T-helper 2 cell treated with Interferon-gamma antibody and Interleukin-4, amounts not matched to agents 5 μg/mL and 100 μg/mL, for 36 hours (primary cell): ENCODE data around the gene KCNH2.
"Not testable (repeated sequence)": the region's sequence is repeated elsewhere in the genome, so short reads cannot be mapped to it uniquely, and the experiment has no call there.

Experiments
- DNase-seq: peaks from one replicate; pipeline ENCODE4 v3.0.0; 2021; ENCODE audit warnings: low spot score
- H3K27ac Mint-ChIP-seq: one replicate; pipeline ENCODE4 v1.8.0; 2021; ENCODE audit warnings: mild to moderate bottlenecking, mixed read lengths
- H3K27me3 Mint-ChIP-seq: one replicate; pipeline ENCODE4 v1.8.0; 2021; ENCODE audit warnings: low read depth, mixed read lengths
- H3K36me3 Mint-ChIP-seq: one replicate; pipeline ENCODE4 v1.8.0; 2021; ENCODE audit warnings: low read depth, mixed read lengths
- H3K4me1 Mint-ChIP-seq: one replicate; pipeline ENCODE4 v1.8.0; 2021; ENCODE audit warnings: low read depth, mixed read lengths
- H3K4me3 Mint-ChIP-seq: one replicate; pipeline ENCODE4 v1.8.0; 2022; ENCODE audit warnings: mild to moderate bottlenecking, moderate library complexity, mixed read lengths
- H3K9me3 Mint-ChIP-seq: one replicate; pipeline ENCODE4 v1.8.0; 2021; ENCODE audit warnings: mixed read lengths

KCNH2 gene

GRCh38 chr7:150978126-150978789 lies at the start of gene KCNH2:
TSS of gene KCNH2 (minus strand) at chr7:150978321. CDS start at chr7:150977913, 408 bp downstream.
- Mint-ChIP-seq H3K4me1 (peaks cover 17% of the 10 kb centered on the region), H3K27me3 (peaks cover 67% of the 10 kb centered on the region), H3K36me3 (no peaks in the 10 kb centered on the region), H3K4me3 (peak within 1 kb of the TSS; percentile 69), H3K9me3 (no peaks in the 10 kb centered on the region), H3K27ac (peak within 1 kb of the TSS; percentile 67)
- DNase-seq = no peak

- not testable (repeated sequence) for H3K27me3 Mint-ChIP-seq, H3K36me3 Mint-ChIP-seq, H3K9me3 Mint-ChIP-seq, DNase-seq
- H3K27ac Mint-ChIP-seq = peak overlapping the region; percentile 96
- peak overlapping the region; percentile 96 for H3K4me3 Mint-ChIP-seq
- H3K4me1 Mint-ChIP-seq = peaks cover 17% of the 10 kb centered on the region
Measured at GRCh38 chr7:151027728-151028130, 49.6 kb upstream of the KCNH2 start.

GRCh38 chr7:151026771-151027727 lies 48.9 kb upstream of the KCNH2 start:
- Mint-ChIP-seq H3K27ac (peak overlapping the region; percentile 96), H3K4me3 (peak overlapping the region; percentile 96)
- H3K36me3 Mint-ChIP-seq = not testable (repeated sequence)

GRCh38 chr7:151025924-151026671 lies 48.0 kb upstream of the KCNH2 start:
- peaks cover 17% of the 10 kb centered on the region for H3K4me1 Mint-ChIP-seq
- no peak for DNase-seq
- peaks cover 2% of the 10 kb centered on the region for H3K36me3 Mint-ChIP-seq
- H3K27ac Mint-ChIP-seq = peak overlapping the region; percentile 50
- no peaks in the 10 kb centered on the region for H3K9me3 Mint-ChIP-seq
- no peak overlapping the region for H3K4me3 Mint-ChIP-seq
- H3K27me3 Mint-ChIP-seq = peaks cover 7% of the 10 kb centered on the region

More at GRCh38 chr7:151026771-151027727, 48.9 kb upstream of the KCNH2 start:
- H3K9me3 Mint-ChIP-seq, H3K27me3 Mint-ChIP-seq, DNase-seq: not testable (repeated sequence)
- peaks cover 17% of the 10 kb centered on the region for H3K4me1 Mint-ChIP-seq

GRCh38 chr7:151024435-151025056 lies 46.4 kb upstream of the KCNH2 start, which contains the start of gene ATG9B:
TSS of gene ATG9B (minus strand) at chr7:151024494. CDS start at chr7:151024423, 71 bp downstream.
- Mint-ChIP-seq H3K27me3 (peaks cover 20% of the 10 kb centered on the region), H3K4me1 (peaks cover 16% of the 10 kb centered on the region), H3K27ac (no peak within 1 kb of the TSS), H3K36me3 (peaks cover 2% of the 10 kb centered on the region), H3K9me3 (no peaks in the 10 kb centered on the region), H3K4me3 (no peak within 1 kb of the TSS)
- no peak for DNase-seq

GRCh38 chr7:151023232-151023631 lies 45.1 kb upstream of the KCNH2 start:
- Mint-ChIP-seq H3K4me1 (peaks cover 16% of the 10 kb centered on the region), H3K4me3 (no peak overlapping the region), H3K9me3 (no peaks in the 10 kb centered on the region), H3K36me3 (peaks cover 1% of the 10 kb centered on the region), H3K27ac (no peak overlapping the region), H3K27me3 (peaks cover 29% of the 10 kb centered on the region)
- no peak for DNase-seq

- no peak for DNase-seq
- Mint-ChIP-seq H3K4me1 (peaks cover 28% of the 10 kb centered on the region), H3K27me3 (peaks cover 38% of the 10 kb centered on the region), H3K36me3 (peaks cover 4% of the 10 kb centered on the region), H3K27ac (no peak overlapping the region), H3K9me3 (no peaks in the 10 kb centered on the region), H3K4me3 (no peak overlapping the region)
Measured at GRCh38 chr7:151020231-151020630, 42.1 kb upstream of the KCNH2 start.

- Mint-ChIP-seq H3K27me3 (peaks cover 35% of the 10 kb centered on the region), H3K9me3 (no peaks in the 10 kb centered on the region), H3K27ac (peak overlapping the region; percentile 68), H3K4me3 (peak overlapping the region; percentile 28), H3K4me1 (peaks cover 38% of the 10 kb centered on the region), H3K36me3 (peaks cover 10% of the 10 kb centered on the region)
- no peak for DNase-seq
Measured at GRCh38 chr7:151019130-151019447, 41.0 kb upstream of the KCNH2 start.

- Mint-ChIP-seq H3K4me1 (peaks cover 39% of the 10 kb centered on the region), H3K27ac (peak overlapping the region; percentile 78)
Measured at GRCh38 chr7:151018421-151019129, 40.5 kb upstream of the KCNH2 start.

GRCh38 chr7:151017953-151018420 lies 39.9 kb upstream of the KCNH2 start:
- Mint-ChIP-seq H3K4me3 (peak overlapping the region; percentile 79), H3K27ac (peak overlapping the region; percentile 78), H3K27me3 (peaks cover 35% of the 10 kb centered on the region), H3K36me3 (peaks cover 12% of the 10 kb centered on the region), H3K9me3 (no peaks in the 10 kb centered on the region), H3K4me1 (peaks cover 39% of the 10 kb centered on the region)
- DNase-seq = peak; percentile 71

More at GRCh38 chr7:151018421-151019129, 40.5 kb upstream of the KCNH2 start:
- H3K36me3 Mint-ChIP-seq = peaks cover 12% of the 10 kb centered on the region
- H3K9me3 Mint-ChIP-seq = no peaks in the 10 kb centered on the region
- H3K27me3 Mint-ChIP-seq = peaks cover 35% of the 10 kb centered on the region
- DNase-seq = peak; percentile 25
- peak overlapping the region; percentile 79 for H3K4me3 Mint-ChIP-seq

GRCh38 chr7:151017370-151017952 lies 39.3 kb upstream of the KCNH2 start:
- no peak for DNase-seq
- peak overlapping the region; percentile 79 for H3K4me3 Mint-ChIP-seq
- peak overlapping the region; percentile 68 for H3K27ac Mint-ChIP-seq
- H3K4me1 Mint-ChIP-seq = peaks cover 43% of the 10 kb centered on the region
- H3K27me3 Mint-ChIP-seq = peaks cover 35% of the 10 kb centered on the region
- no peaks in the 10 kb centered on the region for H3K9me3 Mint-ChIP-seq
- H3K36me3 Mint-ChIP-seq = peaks cover 15% of the 10 kb centered on the region

GRCh38 chr7:151016942-151017341 lies 38.8 kb upstream of the KCNH2 start:
- H3K9me3 Mint-ChIP-seq = no peaks in the 10 kb centered on the region
- H3K4me3 Mint-ChIP-seq = peak overlapping the region; percentile 79
- peaks cover 47% of the 10 kb centered on the region for H3K4me1 Mint-ChIP-seq
- peaks cover 18% of the 10 kb centered on the region for H3K36me3 Mint-ChIP-seq
- H3K27ac Mint-ChIP-seq = peak overlapping the region; percentile 68
- H3K27me3 Mint-ChIP-seq = peaks cover 35% of the 10 kb centered on the region
- no peak for DNase-seq
